Dermis lymphatic vessel endothelial cell (primary cell): ENCODE data around the gene RTL9. TPM values are rescaled to one million over a fixed set of nuclear protein-coding genes. Genes with fewer than 3 reads are reported as not detected.

Experiments used
- total RNA-seq: library from RNA; depleted of rRNA; stranded (reverse); fragments of >200 nt; gene quantifications from 2 replicates; pipeline ENCODE4 v1.2.1, GENCODE V29; 2014

Gene RTL9
- total RNA-seq = under 0.01 TPM in 1 of 2 replicates, not detected in the other

DNA sequence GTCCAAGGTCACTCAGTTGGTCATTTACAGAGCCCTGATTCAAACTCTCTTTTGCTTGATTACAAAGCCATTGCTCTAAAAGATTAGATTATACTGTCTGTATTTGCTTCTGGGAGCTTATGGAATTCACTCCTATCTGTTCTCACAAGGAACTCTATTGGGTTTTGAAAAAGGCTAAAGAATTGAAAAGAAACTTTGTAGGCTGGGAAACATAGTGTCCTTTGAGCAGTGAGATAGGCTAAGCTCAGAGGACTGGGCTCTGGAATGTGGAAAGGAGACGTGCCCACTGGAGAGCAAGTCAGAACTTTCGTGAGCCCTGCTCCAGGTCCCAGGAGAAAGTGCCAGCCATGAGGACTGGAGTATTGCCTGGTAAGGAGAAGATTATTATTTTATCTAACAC is at the start of gene RTL9:
TSS of gene RTL9 (plus strand) at position 301 of the 400 bp plus-strand sequence. CDS start 91,770 bp downstream, outside the sequence.

GRCh38 chrX:110317820-110318663 is 40.6 kb upstream of the RTL9 start, which contains the start of gene AMMECR1:
Gene AMMECR1, minus strand, starts transcription at chrX:110318085. Its CDS starts 14 bp downstream, at chrX:110318071.

Other genes starting within 250 kb of the RTL9 start
- 4.9 and 6.4 TPM in 2 replicates for gene AMMECR1, start 40.8 kb upstream of the RTL9 start, total RNA-seq